ENCODE measurements around the gene DCP1A.
"Not testable (repeated sequence)": the region's sequence is repeated elsewhere in the genome, so short reads cannot be mapped to it uniquely, and the experiment has no call there.

- not testable (repeated sequence) for TF ChIP-seq CTCF (conservative IDR thresholded peaks at IDR 0.05; ENCODE audit: low read depth in 2 of 2); EZH2 (IDR thresholded peaks at IDR 0.05; ENCODE audit: low read depth, unreplicated experiment); REST (IDR thresholded peaks at IDR 0.05; ENCODE audit: unreplicated experiment); NANOG (IDR thresholded peaks at IDR 0.05; ENCODE audit: borderline replicate concordance); POLR2AphosphoS5 (IDR thresholded peaks at IDR 0.05; ENCODE audit: low read depth); JUNB (IDR thresholded peaks at IDR 0.05; ENCODE audit: unreplicated experiment); CREB1 (CRISPR knock-in tag; IDR thresholded peaks at IDR 0.05; ENCODE audit: low read depth); ZNF331 (CRISPR knock-in tag; IDR thresholded peaks at IDR 0.05; ENCODE audit: low read depth); EZH2phosphoT487 (IDR thresholded peaks at IDR 0.05; ENCODE audit: unreplicated experiment); ZNF114 (CRISPR knock-in tag; IDR thresholded peaks at IDR 0.05); ETS1 (IDR thresholded peaks at IDR 0.05)
Observed at GRCh38 chr3:53348118-53348517, 775 bp upstream of the DCP1A start.

All from GM23338 (cell line).